Thyroid gland (tissue), 4 donors: Measurements from ENCODE around the gene PLCH1.

Source experiments
- CTCF ChIP-seq, 6 experiments: fragments of 200-600 bp in 3 of 6; fragments of 450-650 bp in 3 of 6; sonication (generic) in 3 of 6; IDR thresholded peaks; one replicate each; pipeline ENCODE4 v1.5.1; 2016 to 2019; ENCODE audit warnings: antibody characterized with exemption in 6 of 6, mild to moderate bottlenecking in 2 of 6, inconsistent platforms in 1 of 6, moderate library complexity in 1 of 6
- POLR2A ChIP-seq, 2 donors: fragments of 450-650 bp; IDR thresholded peaks; one replicate each; pipeline ENCODE4 v1.6.1; 2017; ENCODE audit warnings: antibody characterized with exemption in 2 of 2, mild to moderate bottlenecking in 2 of 2, moderate library complexity in 1 of 2

GRCh38 chr3:155428563-155428962, 316.3 kb downstream of the PLCH1 start:
- no peak for TF ChIP-seq CTCF (IDR thresholded peaks at IDR 0.05)
- TF ChIP-seq POLR2A (IDR thresholded peaks at IDR 0.05) = no peak
